ENCODE measurements around the gene MAD1L1. TPM values are rescaled to one million over a fixed set of nuclear protein-coding genes. Genes with fewer than 3 reads are reported as not detected.
A peak's percentile ranks its signal among the peaks of the same experiment; 100 is the strongest.

The MAD1L1 gene
- total and polyA plus RNA-seq, 2 of the 13 experiments (the other 11 are each of a cell fraction or from before 2014, with no cell fraction given): 17.4 to 64.7 TPM

- TF ChIP-seq SRSF4 (IDR thresholded peaks at IDR 0.05; ENCODE audit: low read depth, low read length, poor library complexity, severe bottlenecking) (no peak), FOXO4 (CRISPR knock-in tag; conservative IDR thresholded peaks at IDR 0.05) (no peak), ZNF224 (CRISPR knock-in tag; IDR thresholded peaks at IDR 0.05) (no peak), SETDB1 (CRISPR knock-in tag; IDR thresholded peaks at IDR 0.05; ENCODE audit: borderline replicate concordance) (no peak), MED1 (CRISPR knock-in tag; IDR thresholded peaks at IDR 0.05) (peak; percentile 62), HMG20A (CRISPR knock-in tag; IDR thresholded peaks at IDR 0.05; ENCODE audit: borderline replicate concordance) (no peak), TFDP2 (CRISPR knock-in tag; IDR thresholded peaks at IDR 0.05) (0 out of 2 replicates have a peak, but pooled peaks have one; percentile 65), KDM1A (CRISPR knock-in tag; IDR thresholded peaks at IDR 0.05) (no peak), ZNF282 (IDR thresholded peaks at IDR 0.05; ENCODE audit: partially characterized antibody) (no peak), ZNF878 (CRISPR knock-in tag; IDR thresholded peaks at IDR 0.05) (no peak), NFE2L2 (IDR thresholded peaks at IDR 0.05; ENCODE audit: low read length) (no peak), AGO1 (IDR thresholded peaks at IDR 0.05; ENCODE audit: low read depth, low read length, poor library complexity, severe bottlenecking) (no peak), ZNF574 (CRISPR knock-in tag; IDR thresholded peaks at IDR 0.05) (peak; percentile 39; the same call in 1 of the 2 replicates), SAP130 (CRISPR knock-in tag; IDR thresholded peaks at IDR 0.05; ENCODE audit: low read depth) (peak; percentile 47; the same call in 1 of the 2 replicates), ZBTB21 (CRISPR knock-in tag; IDR thresholded peaks at IDR 0.05) (no peak), KMT2B (CRISPR knock-in tag; IDR thresholded peaks at IDR 0.05) (no peak), ZBTB7A (CRISPR knock-in tag; IDR thresholded peaks at IDR 0.05) (no peak), ZNF703 (CRISPR knock-in tag; IDR thresholded peaks at IDR 0.05; ENCODE audit: borderline replicate concordance) (no peak), ZNF260 (CRISPR knock-in tag; IDR thresholded peaks at IDR 0.05; ENCODE audit: borderline replicate concordance, low read depth) (no peak), SIN3B (IDR thresholded peaks at IDR 0.05; ENCODE audit: low read length) (no peak), TRIM24 (CRISPR knock-in tag; IDR thresholded peaks at IDR 0.05) (no peak), ZNF747 (CRISPR knock-in tag; IDR thresholded peaks at IDR 0.05; ENCODE audit: borderline replicate concordance) (no peak), ADNP (CRISPR knock-in tag; IDR thresholded peaks at IDR 0.05) (no peak), ZNF614 (CRISPR knock-in tag; IDR thresholded peaks at IDR 0.05; ENCODE audit: borderline replicate concordance) (peak; percentile 45; the same call in 1 of the 2 replicates), ZNF543 (CRISPR knock-in tag; IDR thresholded peaks at IDR 0.05) (no peak), ZNF607 (CRISPR knock-in tag; IDR thresholded peaks at IDR 0.05; ENCODE audit: borderline replicate concordance) (peak; percentile 67; the same call in 1 of the 2 replicates)
These were observed 390.2 kb downstream of the MAD1L1 start (continued) for GRCh38 chr7:1842321-1843221.

Measured in HepG2 (cell line).